ENCODE data around the gene KLF11. TPM values are rescaled to one million over a fixed set of nuclear protein-coding genes. Genes with fewer than 3 reads are reported as not detected.

Gene KLF11
- total RNA-seq, 1 donor, result 17.2 TPM

- no peak for DNase-seq (ENCODE audit: low read depth)
- H3K4me3 ChIP-seq (ENCODE audit: low read depth, low read length), result no peak overlapping the region
- TF ChIP-seq, protein P1, sequence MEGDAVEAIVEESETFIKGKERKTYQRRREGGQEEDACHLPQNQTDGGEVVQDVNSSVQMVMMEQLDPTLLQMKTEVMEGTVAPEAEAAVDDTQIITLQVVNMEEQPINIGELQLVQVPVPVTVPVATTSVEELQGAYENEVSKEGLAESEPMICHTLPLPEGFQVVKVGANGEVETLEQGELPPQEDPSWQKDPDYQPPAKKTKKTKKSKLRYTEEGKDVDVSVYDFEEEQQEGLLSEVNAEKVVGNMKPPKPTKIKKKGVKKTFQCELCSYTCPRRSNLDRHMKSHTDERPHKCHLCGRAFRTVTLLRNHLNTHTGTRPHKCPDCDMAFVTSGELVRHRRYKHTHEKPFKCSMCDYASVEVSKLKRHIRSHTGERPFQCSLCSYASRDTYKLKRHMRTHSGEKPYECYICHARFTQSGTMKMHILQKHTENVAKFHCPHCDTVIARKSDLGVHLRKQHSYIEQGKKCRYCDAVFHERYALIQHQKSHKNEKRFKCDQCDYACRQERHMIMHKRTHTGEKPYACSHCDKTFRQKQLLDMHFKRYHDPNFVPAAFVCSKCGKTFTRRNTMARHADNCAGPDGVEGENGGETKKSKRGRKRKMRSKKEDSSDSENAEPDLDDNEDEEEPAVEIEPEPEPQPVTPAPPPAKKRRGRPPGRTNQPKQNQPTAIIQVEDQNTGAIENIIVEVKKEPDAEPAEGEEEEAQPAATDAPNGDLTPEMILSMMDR (IDR thresholded peaks at IDR 0.05; ENCODE audit: insufficient read depth, low read length), result no peak
Measured at GRCh38 chr2:10061221-10061925, 18.0 kb downstream of the KLF11 start.

GRCh38 chr2:10062931-10063365, 19.6 kb downstream of the KLF11 start:
- DNase-seq (ENCODE audit: low read depth), result no peak
- H3K4me3 ChIP-seq (ENCODE audit: low read depth, low read length), result no peak overlapping the region
- TF ChIP-seq, protein P1 (IDR thresholded peaks at IDR 0.05; ENCODE audit: insufficient read depth, low read length), result no peak

DNA sequence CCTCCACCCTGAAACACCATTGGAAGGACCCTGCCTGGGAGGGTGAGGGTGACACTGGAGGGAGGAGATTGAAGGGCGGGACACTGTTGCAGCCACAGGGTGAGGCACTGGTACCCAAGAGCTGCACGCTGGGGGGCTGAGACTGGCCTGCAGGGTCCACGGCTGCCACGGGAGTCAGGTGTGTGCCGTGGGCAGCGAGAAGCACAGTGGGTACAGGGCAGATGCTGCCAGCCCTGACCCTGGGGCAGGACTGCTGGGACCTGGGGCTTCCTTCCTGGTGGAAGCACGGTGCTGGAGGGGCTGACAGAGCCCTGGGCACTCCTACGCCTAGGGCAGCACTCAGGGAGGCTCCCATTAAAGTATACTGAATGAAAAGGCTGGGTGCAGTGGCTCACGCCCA, 20.2 kb downstream of the KLF11 start:
- TF ChIP-seq, protein P1 (IDR thresholded peaks at IDR 0.05; ENCODE audit: insufficient read depth, low read length), result no peak
- no peak overlapping the region for H3K4me3 ChIP-seq (ENCODE audit: low read depth, low read length)
- no peak for DNase-seq (ENCODE audit: low read depth)

DNA sequence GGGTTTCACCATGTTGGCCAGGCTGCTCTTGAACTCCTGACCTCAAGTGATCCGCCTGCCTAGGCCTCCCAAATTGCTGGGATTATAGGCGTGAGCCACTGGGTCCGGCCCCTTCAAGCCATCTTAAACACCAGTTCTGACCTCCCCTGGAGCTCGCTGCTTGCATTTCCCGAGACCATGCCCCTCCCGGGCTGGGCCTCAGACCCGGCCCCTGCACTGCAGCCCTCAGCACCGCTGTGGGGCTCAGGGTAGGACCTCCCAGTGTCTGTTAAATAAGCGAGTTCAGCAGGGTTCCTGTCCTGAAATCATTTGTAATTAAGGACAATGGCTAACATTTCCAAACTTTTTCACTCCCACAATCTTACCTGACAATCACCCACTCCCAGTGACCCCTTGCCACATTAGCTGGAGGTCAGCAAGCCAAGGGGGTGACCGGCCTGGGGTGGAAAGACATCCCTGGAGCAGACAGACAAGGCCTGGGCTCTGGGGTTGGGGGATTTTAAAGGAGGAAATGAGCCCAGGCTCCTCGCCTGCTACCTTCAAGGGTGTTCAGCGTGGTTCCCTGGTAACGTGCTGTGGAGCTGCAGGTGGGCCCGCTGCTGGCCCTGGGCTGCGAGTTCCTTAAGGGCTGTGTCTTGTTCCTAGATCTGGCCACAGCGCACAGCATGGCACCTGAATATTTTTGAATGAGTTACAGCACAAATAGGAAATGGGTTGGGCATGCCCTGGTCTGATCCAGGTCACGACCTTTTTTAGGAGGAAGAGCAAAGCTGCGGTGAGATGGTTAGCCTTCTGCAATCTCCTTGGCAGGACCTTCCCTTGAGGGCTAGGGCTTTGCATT, 21.8 kb downstream of the KLF11 start:
- H3K4me3 ChIP-seq (ENCODE audit: low read depth, low read length), result no peak overlapping the region
- TF ChIP-seq, protein P1 (IDR thresholded peaks at IDR 0.05; ENCODE audit: insufficient read depth, low read length), result no peak
- no peak for DNase-seq (ENCODE audit: low read depth)

- H3K4me3 ChIP-seq (ENCODE audit: low read depth, low read length), result no peak overlapping the region
- TF ChIP-seq, protein P1 (IDR thresholded peaks at IDR 0.05; ENCODE audit: insufficient read depth, low read length), result no peak
- no peak for DNase-seq (ENCODE audit: low read depth)
Measured at GRCh38 chr2:10065773-10066055, 22.4 kb downstream of the KLF11 start.

DNA sequence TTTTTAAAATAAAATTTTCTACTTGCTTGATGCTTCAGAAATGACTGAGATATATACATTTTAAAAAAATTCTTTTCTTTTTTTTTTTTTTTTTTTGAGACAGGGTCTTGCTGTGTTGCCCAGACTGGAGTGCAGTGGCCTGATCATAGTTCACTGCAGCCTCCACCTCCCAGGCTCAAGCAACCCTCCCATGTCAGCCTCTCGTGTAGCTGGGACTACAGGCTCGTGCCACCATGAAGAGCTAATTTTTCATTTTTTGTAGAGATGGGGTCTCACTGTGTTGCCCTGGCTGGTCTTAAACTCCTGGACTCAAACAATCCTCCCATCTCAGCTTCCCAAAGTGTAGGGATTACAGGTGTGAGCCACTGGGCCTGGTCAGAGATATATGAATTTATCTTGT, 24.0 kb downstream of the KLF11 start:
- TF ChIP-seq, protein P1 (IDR thresholded peaks at IDR 0.05; ENCODE audit: insufficient read depth, low read length), result no peak
- no peak for DNase-seq (ENCODE audit: low read depth)
- no peak overlapping the region for H3K4me3 ChIP-seq (ENCODE audit: low read depth, low read length)

All from fibroblast of the aortic adventitia (primary cell).